ENCODE measurements around the gene MYADM. TPM values are rescaled to one million over a fixed set of nuclear protein-coding genes. Genes with fewer than 3 reads are reported as not detected.
A peak's percentile ranks its signal among the peaks of the same experiment; 100 is the strongest.

The MYADM gene
- total and polyA plus RNA-seq, 2 of the 13 experiments (the other 11 are each of a cell fraction or from before 2014, with no cell fraction given) = 19.9 to 38.1 TPM

- TF ChIP-seq, protein P1, sequence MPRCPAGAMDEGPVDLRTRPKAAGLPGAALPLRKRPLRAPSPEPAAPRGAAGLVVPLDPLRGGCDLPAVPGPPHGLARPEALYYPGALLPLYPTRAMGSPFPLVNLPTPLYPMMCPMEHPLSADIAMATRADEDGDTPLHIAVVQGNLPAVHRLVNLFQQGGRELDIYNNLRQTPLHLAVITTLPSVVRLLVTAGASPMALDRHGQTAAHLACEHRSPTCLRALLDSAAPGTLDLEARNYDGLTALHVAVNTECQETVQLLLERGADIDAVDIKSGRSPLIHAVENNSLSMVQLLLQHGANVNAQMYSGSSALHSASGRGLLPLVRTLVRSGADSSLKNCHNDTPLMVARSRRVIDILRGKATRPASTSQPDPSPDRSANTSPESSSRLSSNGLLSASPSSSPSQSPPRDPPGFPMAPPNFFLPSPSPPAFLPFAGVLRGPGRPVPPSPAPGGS (CRISPR knock-in tag; IDR thresholded peaks at IDR 0.05) = 0 out of 2 replicates have a peak, but pooled peaks have one; percentile 18
- no peak for TF ChIP-seq ZNF224 (CRISPR knock-in tag; IDR thresholded peaks at IDR 0.05)
- TF ChIP-seq ZNF891 (CRISPR knock-in tag; IDR thresholded peaks at IDR 0.05) = 0 out of 2 replicates have a peak, but pooled peaks have one; percentile 33
- TF ChIP-seq AGO2 (optimal IDR thresholded peaks at IDR 0.05; ENCODE audit: low read depth, low read length) = peak; percentile 98
- TF ChIP-seq ARNTL (CRISPR knock-in tag; IDR thresholded peaks at IDR 0.05) = peak; percentile 64; the same call in 1 of the 2 replicates
- TF ChIP-seq MTA3 (CRISPR knock-in tag; IDR thresholded peaks at IDR 0.05) = no peak
- peak; percentile 53; the same call in 1 of the 2 replicates for TF ChIP-seq SRY (CRISPR knock-in tag; IDR thresholded peaks at IDR 0.05)
- no peak; the same call in 1 of the 2 replicates for TF ChIP-seq DZIP1 (CRISPR knock-in tag; IDR thresholded peaks at IDR 0.05)
- TF ChIP-seq ZBTB10 (CRISPR knock-in tag; IDR thresholded peaks at IDR 0.05; ENCODE audit: borderline replicate concordance) = peak; percentile 93; the same call in 1 of the 2 replicates
- TF ChIP-seq, protein P2, sequence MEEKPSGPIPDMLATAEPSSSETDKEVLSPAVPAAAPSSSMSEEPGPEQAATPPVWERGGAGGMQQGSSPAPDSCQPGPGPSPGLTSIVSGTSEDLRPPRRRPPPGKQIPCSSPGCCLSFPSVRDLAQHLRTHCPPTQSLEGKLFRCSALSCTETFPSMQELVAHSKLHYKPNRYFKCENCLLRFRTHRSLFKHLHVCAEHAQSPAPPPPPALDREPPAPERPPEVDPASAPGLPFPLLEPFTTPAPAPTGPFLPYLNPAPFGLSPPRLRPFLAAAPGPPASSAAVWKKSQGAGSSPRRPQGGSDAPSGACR (CRISPR knock-in tag; IDR thresholded peaks at IDR 0.05) = 0 out of 2 replicates have a peak, but pooled peaks have one; percentile 38
- no peak for TF ChIP-seq GTF2F1 (IDR thresholded peaks at IDR 0.05; ENCODE audit: low read length)
- 0 out of 2 replicates have a peak, but pooled peaks have one; percentile 17 for TF ChIP-seq ZNF773 (CRISPR knock-in tag; IDR thresholded peaks at IDR 0.05; ENCODE audit: borderline replicate concordance)
- peak; percentile 57; the same call in 1 of the 2 replicates for TF ChIP-seq LBX2 (CRISPR knock-in tag; IDR thresholded peaks at IDR 0.05; ENCODE audit: borderline replicate concordance)
- TF ChIP-seq KDM6A (CRISPR knock-in tag; IDR thresholded peaks at IDR 0.05; ENCODE audit: low read depth) = no peak
- TF ChIP-seq MED1 (CRISPR knock-in tag; IDR thresholded peaks at IDR 0.05) = peak; percentile 41; the same call in 1 of the 2 replicates
- TF ChIP-seq, protein P3, sequence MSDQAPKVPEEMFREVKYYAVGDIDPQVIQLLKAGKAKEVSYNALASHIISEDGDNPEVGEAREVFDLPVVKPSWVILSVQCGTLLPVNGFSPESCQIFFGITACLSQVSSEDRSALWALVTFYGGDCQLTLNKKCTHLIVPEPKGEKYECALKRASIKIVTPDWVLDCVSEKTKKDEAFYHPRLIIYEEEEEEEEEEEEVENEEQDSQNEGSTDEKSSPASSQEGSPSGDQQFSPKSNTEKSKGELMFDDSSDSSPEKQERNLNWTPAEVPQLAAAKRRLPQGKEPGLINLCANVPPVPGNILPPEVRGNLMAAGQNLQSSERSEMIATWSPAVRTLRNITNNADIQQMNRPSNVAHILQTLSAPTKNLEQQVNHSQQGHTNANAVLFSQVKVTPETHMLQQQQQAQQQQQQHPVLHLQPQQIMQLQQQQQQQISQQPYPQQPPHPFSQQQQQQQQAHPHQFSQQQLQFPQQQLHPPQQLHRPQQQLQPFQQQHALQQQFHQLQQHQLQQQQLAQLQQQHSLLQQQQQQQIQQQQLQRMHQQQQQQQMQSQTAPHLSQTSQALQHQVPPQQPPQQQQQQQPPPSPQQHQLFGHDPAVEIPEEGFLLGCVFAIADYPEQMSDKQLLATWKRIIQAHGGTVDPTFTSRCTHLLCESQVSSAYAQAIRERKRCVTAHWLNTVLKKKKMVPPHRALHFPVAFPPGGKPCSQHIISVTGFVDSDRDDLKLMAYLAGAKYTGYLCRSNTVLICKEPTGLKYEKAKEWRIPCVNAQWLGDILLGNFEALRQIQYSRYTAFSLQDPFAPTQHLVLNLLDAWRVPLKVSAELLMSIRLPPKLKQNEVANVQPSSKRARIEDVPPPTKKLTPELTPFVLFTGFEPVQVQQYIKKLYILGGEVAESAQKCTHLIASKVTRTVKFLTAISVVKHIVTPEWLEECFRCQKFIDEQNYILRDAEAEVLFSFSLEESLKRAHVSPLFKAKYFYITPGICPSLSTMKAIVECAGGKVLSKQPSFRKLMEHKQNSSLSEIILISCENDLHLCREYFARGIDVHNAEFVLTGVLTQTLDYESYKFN (CRISPR knock-in tag; conservative IDR thresholded peaks at IDR 0.05) = peak; percentile 54
Measured at GRCh38 chr19:53868892-53869804, 1.5 kb downstream of the MYADM start (continued).

Measured in HepG2 (cell line).